BLaER1 (cell line): ENCODE results near the gene GATA5.
A peak's percentile ranks its signal among the peaks of the same experiment; 100 is the strongest.

Experiments
- H3K27ac ChIP-seq: shearing (Covaris generic); formaldehyde crosslinking; 2 replicates; pipeline ENCODE4 v1.8.1; 2022
- H3K27me3 ChIP-seq: shearing (Covaris generic); formaldehyde crosslinking; 2 replicates; pipeline ENCODE4 v1.8.1; 2022
- H3K36me3 ChIP-seq: shearing (Covaris generic); formaldehyde crosslinking; 2 replicates; pipeline ENCODE4 v1.8.1; 2022
- H3K4me1 ChIP-seq: shearing (Covaris generic); formaldehyde crosslinking; 2 replicates; pipeline ENCODE4 v1.8.1; 2022
- H3K4me2 ChIP-seq: shearing (Covaris generic); formaldehyde crosslinking; 2 replicates; pipeline ENCODE4 v1.8.1; 2022
- H3K4me3 ChIP-seq: shearing (Covaris generic); formaldehyde crosslinking; 2 replicates; pipeline ENCODE4 v1.8.1; 2022
- H3K9ac ChIP-seq: shearing (Covaris generic); formaldehyde crosslinking; 2 replicates; pipeline ENCODE4 v1.8.1; 2022
- H3K9me3 ChIP-seq: shearing (Covaris generic); formaldehyde crosslinking; 2 replicates; pipeline ENCODE4 v1.8.1; 2022
- H4K20me1 ChIP-seq: shearing (Covaris generic); formaldehyde crosslinking; 2 replicates; pipeline ENCODE4 v1.8.1; 2022
- Cebpa-rat ChIP-seq: shearing (Covaris generic); IDR thresholded peaks from 2 replicates; pipeline ENCODE4 v1.8.1; 2022

GATA5 gene, protein sequence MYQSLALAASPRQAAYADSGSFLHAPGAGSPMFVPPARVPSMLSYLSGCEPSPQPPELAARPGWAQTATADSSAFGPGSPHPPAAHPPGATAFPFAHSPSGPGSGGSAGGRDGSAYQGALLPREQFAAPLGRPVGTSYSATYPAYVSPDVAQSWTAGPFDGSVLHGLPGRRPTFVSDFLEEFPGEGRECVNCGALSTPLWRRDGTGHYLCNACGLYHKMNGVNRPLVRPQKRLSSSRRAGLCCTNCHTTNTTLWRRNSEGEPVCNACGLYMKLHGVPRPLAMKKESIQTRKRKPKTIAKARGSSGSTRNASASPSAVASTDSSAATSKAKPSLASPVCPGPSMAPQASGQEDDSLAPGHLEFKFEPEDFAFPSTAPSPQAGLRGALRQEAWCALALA

GRCh38 chr20:62475772-62476055 is at the start of gene GATA5:
Gene GATA5, minus strand, starts transcription at chr20:62475995. Its CDS starts 474 bp downstream, at chr20:62475521.
- Histone ChIP-seq H3K36me3 (no peaks in the 10 kb centered on the region), H3K4me3 (0 out of 2 replicates have a peak within 1 kb of the TSS, but pooled peaks have one; percentile 17), H3K27ac (no peak within 1 kb of the TSS), H3K9ac (no peak within 1 kb of the TSS), H3K4me1 (peaks cover 61% of the 10 kb centered on the region), H3K4me2 (peak within 1 kb of the TSS; percentile 13; the same call in 1 of the 2 replicates), H3K9me3 (no peaks in the 10 kb centered on the region), H3K27me3 (peaks cover 97% of the 10 kb centered on the region), H4K20me1 (peaks cover 78% of the 10 kb centered on the region)
- TF ChIP-seq Cebpa-rat: no peak

DNA sequence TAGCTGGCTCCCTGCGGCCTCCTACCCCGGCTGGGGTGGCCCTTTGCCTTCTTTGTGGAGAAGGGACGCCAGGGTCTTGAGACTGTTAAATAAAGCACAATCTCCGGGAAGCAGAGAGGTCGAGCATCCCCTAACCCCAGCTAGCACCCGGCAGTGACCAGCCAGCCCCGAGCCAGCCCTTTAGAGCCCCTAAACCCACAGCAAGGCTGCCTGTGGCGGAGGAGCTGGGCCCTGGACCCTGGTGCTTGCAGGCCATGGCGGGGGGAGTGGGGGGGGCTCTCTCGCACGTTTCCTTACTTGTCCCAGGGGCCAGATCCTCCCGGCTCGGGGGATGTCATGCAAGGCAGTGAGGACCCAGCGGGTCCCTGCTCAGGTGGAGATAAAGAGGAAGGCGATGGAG is 49.2 kb upstream of the GATA5 start:
- peak overlapping the region; percentile 98 for H3K4me2 ChIP-seq
- peaks cover 57% of the 10 kb centered on the region for H3K4me1 ChIP-seq
- no peaks in the 10 kb centered on the region for H3K27me3 ChIP-seq
- H3K9me3 ChIP-seq: no peaks in the 10 kb centered on the region
- H3K36me3 ChIP-seq: no peaks in the 10 kb centered on the region
- H3K27ac ChIP-seq: peak overlapping the region; percentile 37
- H4K20me1 ChIP-seq: peaks cover 23% of the 10 kb centered on the region; the same call in 1 of the 2 replicates
- peak overlapping the region; percentile 54 for H3K4me3 ChIP-seq
- no peak for TF ChIP-seq Cebpa-rat
- peak overlapping the region; percentile 57; the same call in 1 of the 2 replicates for H3K9ac ChIP-seq

DNA sequence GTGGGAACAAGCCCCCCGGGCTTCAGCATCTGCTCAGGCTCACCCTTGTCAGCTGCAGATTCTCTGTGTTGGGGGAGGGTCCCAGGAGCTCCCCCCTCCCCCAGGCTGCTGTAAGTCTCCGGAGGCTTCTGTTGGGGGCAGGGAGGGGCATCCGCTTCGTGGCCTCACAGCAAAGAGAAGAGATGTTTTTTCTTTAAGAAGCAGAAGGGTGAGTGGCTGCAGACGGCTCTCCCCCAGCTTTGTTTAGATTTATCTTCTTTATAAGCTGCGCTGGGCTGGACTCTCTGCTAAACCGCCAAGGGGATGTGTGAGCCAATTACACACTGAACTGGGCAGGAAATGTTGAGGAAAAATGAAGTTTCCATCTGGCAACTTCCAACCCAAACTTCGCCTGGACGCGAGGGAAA is 48.7 kb upstream of the GATA5 start:
- TF ChIP-seq Cebpa-rat: no peak
- Histone ChIP-seq H3K4me1 (peaks cover 61% of the 10 kb centered on the region), H3K9ac (peak overlapping the region; percentile 57; the same call in 1 of the 2 replicates), H3K9me3 (no peaks in the 10 kb centered on the region), H3K27ac (peak overlapping the region; percentile 37), H3K4me2 (peak overlapping the region; percentile 98), H3K36me3 (no peaks in the 10 kb centered on the region), H3K27me3 (no peaks in the 10 kb centered on the region), H3K4me3 (peak overlapping the region; percentile 54), H4K20me1 (peaks cover 23% of the 10 kb centered on the region; the same call in 1 of the 2 replicates)

DNA sequence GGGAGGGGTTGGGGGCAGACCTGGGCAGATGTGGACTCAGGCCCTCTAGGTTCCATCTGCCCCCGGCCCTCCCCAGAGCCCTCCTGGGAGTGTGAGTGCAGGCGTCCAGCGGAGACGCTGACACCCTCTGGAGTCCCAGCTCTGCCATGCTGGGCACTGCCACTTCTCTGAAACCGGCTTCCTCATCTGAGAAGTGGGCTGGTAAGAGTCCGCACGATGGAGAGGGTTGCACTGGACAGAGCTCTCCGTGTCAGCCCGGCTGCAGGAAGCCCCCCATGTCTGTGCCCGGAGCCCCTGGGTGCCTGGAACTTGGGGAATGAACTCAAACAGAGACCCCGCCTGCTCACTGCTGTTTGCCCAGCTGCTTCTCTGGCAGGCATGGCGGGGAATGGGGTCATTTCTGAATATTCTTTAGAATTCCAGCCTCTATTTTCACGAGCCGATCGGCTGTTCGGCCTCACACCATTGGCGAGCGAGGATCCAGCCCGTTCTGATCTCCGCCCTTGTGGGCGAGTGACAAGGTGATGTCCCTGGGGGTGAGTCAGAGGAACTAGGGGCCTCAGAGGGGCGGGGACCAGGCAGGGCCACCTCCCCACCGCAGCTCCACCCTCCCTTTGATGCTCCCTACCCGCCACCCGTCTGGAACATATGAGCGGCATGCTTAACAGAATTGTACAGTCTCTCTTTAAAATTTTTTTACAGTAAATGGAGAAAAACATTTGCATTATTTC is 47.8 kb upstream of the GATA5 start:
- H3K4me3 ChIP-seq: no peak overlapping the region; the same call in 1 of the 2 replicates
- 0 out of 2 replicates have a peak, but pooled peaks cover 2% of the 10 kb centered on the region for H3K27me3 ChIP-seq
- peak overlapping the region; percentile 98 for H3K4me2 ChIP-seq
- no peak overlapping the region for H3K27ac ChIP-seq
- no peaks in the 10 kb centered on the region for H3K36me3 ChIP-seq
- H3K4me1 ChIP-seq: peaks cover 70% of the 10 kb centered on the region
- no peaks in the 10 kb centered on the region for H3K9me3 ChIP-seq
- no peak for TF ChIP-seq Cebpa-rat
- no peak overlapping the region for H3K9ac ChIP-seq
- peaks cover 29% of the 10 kb centered on the region; the same call in 1 of the 2 replicates for H4K20me1 ChIP-seq

DNA sequence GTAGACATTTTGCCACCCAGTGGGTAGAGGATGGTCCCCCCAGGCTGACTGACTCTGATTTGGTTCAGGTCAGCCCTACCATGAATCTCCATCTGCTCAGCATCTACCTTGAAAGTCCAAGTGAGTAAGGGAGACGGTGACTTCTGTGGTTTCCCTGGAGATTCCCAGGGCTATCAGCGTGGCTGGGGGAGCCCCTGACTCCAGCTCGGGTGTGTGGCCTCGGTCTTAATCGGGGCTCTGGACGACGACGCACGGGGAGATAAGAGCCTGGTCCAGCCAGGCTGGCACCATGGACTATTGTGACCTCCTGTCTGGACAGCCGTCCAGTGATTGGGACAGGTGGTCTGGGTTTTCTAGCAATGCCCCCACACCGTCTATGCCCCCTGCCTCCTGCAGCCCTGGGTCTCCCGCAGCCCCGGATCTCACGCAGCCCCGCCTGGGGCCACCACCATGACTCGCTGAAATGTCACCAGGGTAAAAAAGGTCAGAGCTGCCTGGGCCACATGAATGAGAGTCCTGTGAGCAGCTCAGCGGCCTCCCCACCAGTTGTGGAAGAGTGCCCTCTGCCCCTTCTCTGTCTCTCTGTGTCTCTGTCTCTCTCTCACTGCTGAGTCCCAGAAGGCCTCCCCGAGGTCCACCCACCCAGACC is 47.1 kb upstream of the GATA5 start:
- no peak overlapping the region for H3K4me3 ChIP-seq
- H3K4me1 ChIP-seq: peaks cover 73% of the 10 kb centered on the region
- H3K27me3 ChIP-seq: 0 out of 2 replicates have a peak, but pooled peaks cover 9% of the 10 kb centered on the region
- no peak for TF ChIP-seq Cebpa-rat
- H3K36me3 ChIP-seq: no peaks in the 10 kb centered on the region
- no peak overlapping the region for H3K9ac ChIP-seq
- H3K4me2 ChIP-seq: peak overlapping the region; percentile 98
- no peaks in the 10 kb centered on the region for H3K9me3 ChIP-seq
- H4K20me1 ChIP-seq: peaks cover 36% of the 10 kb centered on the region
- no peak overlapping the region for H3K27ac ChIP-seq

GRCh38 chr20:62519826-62520225 is 44.0 kb upstream of the GATA5 start:
- Histone ChIP-seq H3K4me3 (no peak overlapping the region), H4K20me1 (peaks cover 21% of the 10 kb centered on the region; the same call in 1 of the 2 replicates), H3K36me3 (no peaks in the 10 kb centered on the region), H3K27me3 (0 out of 2 replicates have a peak, but pooled peaks cover 9% of the 10 kb centered on the region), H3K4me1 (peaks cover 60% of the 10 kb centered on the region), H3K27ac (no peak overlapping the region), H3K9ac (no peak overlapping the region), H3K4me2 (peak overlapping the region; percentile 91), H3K9me3 (no peaks in the 10 kb centered on the region)
- TF ChIP-seq Cebpa-rat: no peak

- no peak for TF ChIP-seq Cebpa-rat
- peaks cover 60% of the 10 kb centered on the region for H3K4me1 ChIP-seq
- peak overlapping the region; percentile 34; the same call in 1 of the 2 replicates for H3K9ac ChIP-seq
- no peak overlapping the region for H3K4me3 ChIP-seq
- H3K36me3 ChIP-seq: no peaks in the 10 kb centered on the region
- H3K9me3 ChIP-seq: no peaks in the 10 kb centered on the region
- no peak overlapping the region for H3K27ac ChIP-seq
- H3K4me2 ChIP-seq: peak overlapping the region; percentile 91
- 0 out of 2 replicates have a peak, but pooled peaks cover 9% of the 10 kb centered on the region for H3K27me3 ChIP-seq
- peaks cover 21% of the 10 kb centered on the region; the same call in 1 of the 2 replicates for H4K20me1 ChIP-seq
These were observed 43.1 kb upstream of the GATA5 start for GRCh38 chr20:62518911-62519310.

- Histone ChIP-seq H3K27me3 (0 out of 2 replicates have a peak, but pooled peaks cover 9% of the 10 kb centered on the region), H3K4me2 (peak overlapping the region; percentile 91), H3K4me1 (peaks cover 60% of the 10 kb centered on the region), H3K4me3 (no peak overlapping the region), H3K9me3 (no peaks in the 10 kb centered on the region), H4K20me1 (peaks cover 15% of the 10 kb centered on the region; the same call in 1 of the 2 replicates), H3K36me3 (no peaks in the 10 kb centered on the region), H3K27ac (no peak overlapping the region), H3K9ac (peak overlapping the region; percentile 34; the same call in 1 of the 2 replicates)
- TF ChIP-seq Cebpa-rat: no peak
These were observed 42.3 kb upstream of the GATA5 start for GRCh38 chr20:62517901-62518610.

GRCh38 chr20:62517168-62517567 is 41.4 kb upstream of the GATA5 start:
- Histone ChIP-seq H3K4me1 (peaks cover 65% of the 10 kb centered on the region), H3K36me3 (no peaks in the 10 kb centered on the region), H3K9ac (no peak overlapping the region), H3K4me3 (no peak overlapping the region), H4K20me1 (peaks cover 14% of the 10 kb centered on the region; the same call in 1 of the 2 replicates), H3K9me3 (no peaks in the 10 kb centered on the region), H3K4me2 (no peak overlapping the region), H3K27ac (no peak overlapping the region), H3K27me3 (0 out of 2 replicates have a peak, but pooled peaks cover 9% of the 10 kb centered on the region)
- no peak for TF ChIP-seq Cebpa-rat
